ENCODE data around the gene CBR3.
A peak's percentile ranks its signal among the peaks of the same experiment; 100 is the strongest.

The CBR3 gene

DNA sequence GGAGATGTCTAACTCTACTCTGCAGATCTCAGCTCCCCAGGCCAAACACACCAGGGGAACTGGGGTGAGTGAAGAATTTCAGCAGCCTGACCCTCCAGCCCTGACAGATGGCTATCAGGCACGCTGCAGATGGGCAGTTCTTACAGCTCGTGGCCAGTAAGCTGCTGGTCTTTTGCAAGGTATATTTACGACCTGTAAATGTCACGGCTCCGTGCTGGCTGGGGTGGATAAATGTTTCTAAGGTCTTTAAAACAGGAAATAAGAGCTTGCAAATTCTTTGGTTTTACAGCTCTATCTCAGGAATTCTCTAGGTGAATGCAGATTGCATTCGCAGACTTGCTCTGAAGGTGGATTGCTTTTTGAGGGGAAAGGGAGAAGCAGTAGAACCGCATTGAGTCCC lies 31.8 kb downstream of the CBR3 start:
- TF ChIP-seq, protein P1, sequence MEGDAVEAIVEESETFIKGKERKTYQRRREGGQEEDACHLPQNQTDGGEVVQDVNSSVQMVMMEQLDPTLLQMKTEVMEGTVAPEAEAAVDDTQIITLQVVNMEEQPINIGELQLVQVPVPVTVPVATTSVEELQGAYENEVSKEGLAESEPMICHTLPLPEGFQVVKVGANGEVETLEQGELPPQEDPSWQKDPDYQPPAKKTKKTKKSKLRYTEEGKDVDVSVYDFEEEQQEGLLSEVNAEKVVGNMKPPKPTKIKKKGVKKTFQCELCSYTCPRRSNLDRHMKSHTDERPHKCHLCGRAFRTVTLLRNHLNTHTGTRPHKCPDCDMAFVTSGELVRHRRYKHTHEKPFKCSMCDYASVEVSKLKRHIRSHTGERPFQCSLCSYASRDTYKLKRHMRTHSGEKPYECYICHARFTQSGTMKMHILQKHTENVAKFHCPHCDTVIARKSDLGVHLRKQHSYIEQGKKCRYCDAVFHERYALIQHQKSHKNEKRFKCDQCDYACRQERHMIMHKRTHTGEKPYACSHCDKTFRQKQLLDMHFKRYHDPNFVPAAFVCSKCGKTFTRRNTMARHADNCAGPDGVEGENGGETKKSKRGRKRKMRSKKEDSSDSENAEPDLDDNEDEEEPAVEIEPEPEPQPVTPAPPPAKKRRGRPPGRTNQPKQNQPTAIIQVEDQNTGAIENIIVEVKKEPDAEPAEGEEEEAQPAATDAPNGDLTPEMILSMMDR (IDR thresholded peaks at IDR 0.05; ENCODE audit: borderline replicate concordance, insufficient read depth, low read depth, low read length), result no peak
- H3K4me3 ChIP-seq (ENCODE audit: low read depth, low read length), result no peak overlapping the region

DNA sequence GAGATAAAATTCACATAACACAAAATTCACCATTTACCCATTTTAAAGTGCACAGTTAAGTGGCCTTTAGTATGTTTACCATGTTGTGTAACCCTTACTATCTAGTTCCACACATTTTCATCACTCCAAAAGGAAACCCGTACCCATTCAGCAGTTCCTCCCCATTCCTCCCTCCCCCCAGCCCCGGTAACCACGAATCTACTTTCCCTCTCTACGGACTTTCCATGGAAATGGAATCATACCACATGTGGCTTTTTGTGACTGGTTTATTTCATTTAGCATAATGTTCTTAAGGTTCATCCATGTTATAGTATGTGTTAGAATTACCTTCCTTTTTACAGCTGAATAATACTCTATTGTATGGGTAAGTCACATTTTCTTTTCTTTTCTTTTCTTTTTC lies 32.7 kb downstream of the CBR3 start:
- H3K4me3 ChIP-seq (ENCODE audit: low read depth, low read length), result no peak overlapping the region
- TF ChIP-seq, protein P1 (IDR thresholded peaks at IDR 0.05; ENCODE audit: borderline replicate concordance, insufficient read depth, low read depth, low read length), result no peak

DNA sequence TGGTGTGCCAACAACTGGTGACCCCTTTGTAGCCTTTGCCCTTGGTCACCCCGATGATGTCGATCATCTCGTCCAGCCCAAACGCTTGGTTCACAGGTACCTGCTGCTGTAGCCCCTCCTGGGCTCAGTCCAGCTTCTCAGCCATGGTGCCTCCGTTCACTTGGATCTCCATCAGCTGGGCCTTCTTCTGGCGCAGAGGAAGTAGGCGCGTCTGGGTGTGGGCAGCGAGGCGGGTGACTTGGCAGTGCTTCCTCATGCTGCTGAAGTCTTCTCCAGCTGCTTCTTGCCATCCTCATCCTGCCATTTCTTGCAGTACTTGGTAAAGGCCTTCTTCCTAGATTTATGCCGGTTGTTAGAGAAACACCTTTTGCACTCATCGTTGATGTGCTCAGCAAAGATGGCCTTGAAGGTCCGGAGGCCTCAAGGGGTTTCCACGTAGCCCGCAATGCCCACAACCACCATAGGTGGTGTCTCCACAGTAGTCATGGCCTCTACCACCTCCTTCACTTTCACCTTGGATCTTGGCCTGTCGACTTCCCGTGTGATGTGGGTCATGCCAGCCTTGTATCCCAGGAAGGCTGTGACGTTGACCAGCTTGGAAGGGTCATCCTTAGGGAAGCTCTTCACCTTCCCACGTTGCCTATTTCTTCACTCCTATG lies 34.7 kb downstream of the CBR3 start:
- TF ChIP-seq, protein P1 (IDR thresholded peaks at IDR 0.05; ENCODE audit: borderline replicate concordance, insufficient read depth, low read depth, low read length), result peak; percentile 31; the same call in 1 of the 2 replicates
- H3K4me3 ChIP-seq (ENCODE audit: low read depth, low read length), result no peak overlapping the region

DNA sequence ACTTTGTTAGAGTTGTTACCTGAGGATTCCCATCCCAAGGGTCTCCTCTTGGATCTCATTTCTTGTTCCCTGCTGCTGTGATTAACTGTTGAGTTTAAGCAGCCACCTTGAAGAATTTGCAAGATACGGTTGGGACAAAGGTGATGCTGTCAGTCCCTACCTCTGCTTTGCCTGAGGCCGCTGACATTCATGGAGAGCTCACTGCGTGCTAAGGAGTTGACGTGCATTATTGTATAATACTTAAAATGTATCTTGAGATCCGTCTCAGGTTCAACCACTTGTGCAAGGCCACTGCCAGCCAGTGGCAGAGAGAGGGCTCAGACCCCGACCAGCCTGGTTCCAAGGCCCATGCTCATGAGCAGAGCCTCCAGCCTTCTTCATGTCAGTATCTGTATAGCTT lies 35.9 kb downstream of the CBR3 start:
- TF ChIP-seq, protein P1 (IDR thresholded peaks at IDR 0.05; ENCODE audit: borderline replicate concordance, insufficient read depth, low read depth, low read length), result no peak
- no peak overlapping the region for H3K4me3 ChIP-seq (ENCODE audit: low read depth, low read length)

DNA sequence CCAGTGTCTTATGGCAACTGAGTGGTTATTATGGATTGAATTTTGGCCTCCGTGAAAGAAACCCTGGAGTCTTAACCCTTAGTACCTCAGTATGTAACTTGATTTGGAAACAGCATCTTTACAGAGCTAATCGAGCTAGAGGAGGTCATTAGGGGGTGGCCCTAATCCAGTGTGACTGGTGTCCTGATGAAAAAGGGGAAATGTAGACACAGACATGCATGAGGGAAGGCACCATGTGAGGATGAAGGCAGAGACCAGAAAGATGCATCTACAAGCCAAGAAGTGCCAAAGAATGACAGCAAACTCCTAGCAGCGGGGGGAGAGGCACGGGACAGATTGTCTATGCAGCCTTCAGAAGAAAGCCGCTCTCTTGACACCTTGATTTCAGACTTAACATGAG lies 36.5 kb downstream of the CBR3 start:
- no peak overlapping the region for H3K4me3 ChIP-seq (ENCODE audit: low read depth, low read length)
- TF ChIP-seq, protein P1 (IDR thresholded peaks at IDR 0.05; ENCODE audit: borderline replicate concordance, insufficient read depth, low read depth, low read length), result no peak

DNA sequence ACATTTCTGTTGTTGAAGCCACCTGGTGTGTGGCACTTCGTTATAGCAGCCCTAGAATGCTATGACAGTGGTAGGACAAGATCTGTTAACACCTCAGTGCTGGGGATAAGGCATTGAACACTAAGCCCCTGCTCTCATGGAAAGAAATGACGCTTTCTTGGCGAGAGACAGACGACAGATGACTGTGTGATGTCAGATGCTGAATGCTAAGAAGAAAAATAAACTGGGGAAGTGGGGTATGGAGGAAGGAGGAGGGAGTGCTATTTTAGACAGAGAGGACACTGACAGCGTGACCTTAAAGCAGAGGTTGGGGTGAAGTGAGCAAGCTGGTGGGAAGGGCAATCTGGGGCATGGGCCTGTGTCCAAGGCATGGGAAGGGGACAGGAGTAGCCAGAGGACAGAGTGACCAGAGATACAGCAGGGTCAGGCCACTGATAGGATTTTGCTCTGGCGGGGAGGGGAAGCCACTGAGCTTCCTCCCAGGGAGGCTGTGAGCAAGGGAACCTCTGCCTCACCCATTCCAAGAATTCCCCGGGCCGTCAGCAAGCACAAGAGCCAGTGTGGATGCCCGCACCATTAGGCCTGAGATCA lies 37.0 kb downstream of the CBR3 start:
- H3K4me3 ChIP-seq (ENCODE audit: low read depth, low read length), result no peak overlapping the region
- TF ChIP-seq, protein P1 (IDR thresholded peaks at IDR 0.05; ENCODE audit: borderline replicate concordance, insufficient read depth, low read depth, low read length), result no peak

DNA sequence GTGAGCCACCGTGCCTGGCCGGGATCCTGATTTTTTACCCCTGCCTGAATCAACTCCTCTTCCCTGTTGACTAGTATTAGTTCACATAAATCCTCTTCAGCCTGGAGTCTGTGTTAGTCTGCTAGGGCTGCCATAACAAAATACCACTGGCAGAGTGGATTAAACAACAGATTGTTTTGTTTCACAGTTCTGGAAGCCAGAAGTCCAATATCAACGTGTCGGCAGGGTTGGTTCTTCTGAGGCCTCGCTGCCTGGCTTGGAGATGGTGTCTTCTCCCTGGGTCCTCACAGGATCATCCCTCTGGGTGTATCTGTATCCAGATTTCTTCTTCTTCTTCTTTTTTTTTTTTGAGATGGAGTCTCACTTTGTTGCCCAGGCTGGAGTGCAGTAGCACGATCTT lies 39.9 kb downstream of the CBR3 start:
- TF ChIP-seq, protein P1 (IDR thresholded peaks at IDR 0.05; ENCODE audit: borderline replicate concordance, insufficient read depth, low read depth, low read length), result no peak
- no peak overlapping the region for H3K4me3 ChIP-seq (ENCODE audit: low read depth, low read length)

Measured in GM12875 (cell line).